Endothelial cell of umbilical vein (primary cell): ENCODE measurements around the gene DEPDC1B.

ENCODE experiments used
- EZH2 ChIP-seq: IDR thresholded peaks from 2 replicates; pipeline ENCODE4 v1.6.1; 2012; ENCODE audit warnings: borderline replicate concordance, low read depth, mild to moderate bottlenecking, moderate library complexity, low read length, inconsistent platforms; ENCODE audit not compliant: severe bottlenecking
- MYC ChIP-seq: IDR thresholded peaks from one replicate; pipeline ENCODE4 v1.6.1; 2011; ENCODE audit warnings: mild to moderate bottlenecking, low read depth, low read length
- TF ChIP-seq, protein P1 (sequence below), 2 donors: IDR thresholded peaks; 1 replicate in 1 of 2; 2 replicates in 1 of 2; pipeline ENCODE4 v1.5.1; 2011; ENCODE audit warnings: low read length in 2 of 2, mild to moderate bottlenecking in 2 of 2, moderate library complexity in 2 of 2, control low read depth in 1 of 2, inconsistent platforms in 1 of 2, low read depth in 1 of 2; ENCODE audit not compliant: insufficient read depth in 1 of 2; ENCODE audit errors: extremely low read depth in 1 of 2

DNA sequence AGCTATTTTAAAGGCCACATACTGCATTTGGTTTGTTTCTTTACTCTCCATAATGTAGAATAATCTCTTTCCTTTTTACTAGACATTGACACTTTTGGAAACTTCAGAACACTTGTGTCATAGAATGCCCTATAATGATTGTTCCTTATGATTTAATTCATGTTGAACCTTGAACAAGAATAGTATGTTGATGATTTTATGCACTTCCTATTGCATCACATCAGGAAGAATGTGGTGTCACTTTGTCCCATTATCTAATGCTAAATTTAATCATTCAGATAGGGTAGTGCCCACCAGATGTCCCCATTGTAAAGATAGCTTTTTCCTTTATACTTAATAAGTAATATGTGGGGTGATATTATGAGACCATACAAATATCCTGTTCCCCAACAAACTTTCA lies 19.4 kb upstream of the DEPDC1B start:
- TF ChIP-seq, protein P1, sequence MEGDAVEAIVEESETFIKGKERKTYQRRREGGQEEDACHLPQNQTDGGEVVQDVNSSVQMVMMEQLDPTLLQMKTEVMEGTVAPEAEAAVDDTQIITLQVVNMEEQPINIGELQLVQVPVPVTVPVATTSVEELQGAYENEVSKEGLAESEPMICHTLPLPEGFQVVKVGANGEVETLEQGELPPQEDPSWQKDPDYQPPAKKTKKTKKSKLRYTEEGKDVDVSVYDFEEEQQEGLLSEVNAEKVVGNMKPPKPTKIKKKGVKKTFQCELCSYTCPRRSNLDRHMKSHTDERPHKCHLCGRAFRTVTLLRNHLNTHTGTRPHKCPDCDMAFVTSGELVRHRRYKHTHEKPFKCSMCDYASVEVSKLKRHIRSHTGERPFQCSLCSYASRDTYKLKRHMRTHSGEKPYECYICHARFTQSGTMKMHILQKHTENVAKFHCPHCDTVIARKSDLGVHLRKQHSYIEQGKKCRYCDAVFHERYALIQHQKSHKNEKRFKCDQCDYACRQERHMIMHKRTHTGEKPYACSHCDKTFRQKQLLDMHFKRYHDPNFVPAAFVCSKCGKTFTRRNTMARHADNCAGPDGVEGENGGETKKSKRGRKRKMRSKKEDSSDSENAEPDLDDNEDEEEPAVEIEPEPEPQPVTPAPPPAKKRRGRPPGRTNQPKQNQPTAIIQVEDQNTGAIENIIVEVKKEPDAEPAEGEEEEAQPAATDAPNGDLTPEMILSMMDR (IDR thresholded peaks at IDR 0.05; ENCODE audit: extremely low read depth in 1 of 2, insufficient read depth in 1 of 2, low read depth in 1 of 2, low read length in 2 of 2): no peak
- no peak for TF ChIP-seq EZH2
- TF ChIP-seq MYC: no peak
